Mucosa of rectum (tissue), 2 donors: Measurements from ENCODE around the gene RPL3.

Source experiments
- H3K27ac ChIP-seq, 2 donors: one replicate each; pipeline ENCODE4 v1.7.0; 2013; ENCODE audit warnings: inconsistent platforms in 2 of 2, low read depth in 2 of 2, low read length in 2 of 2
- H3K27me3 ChIP-seq, 2 donors: one replicate each; pipeline ENCODE4 v1.7.0; 2013; ENCODE audit warnings: low read length in 2 of 2; ENCODE audit not compliant: control insufficient read depth in 2 of 2, insufficient read depth in 2 of 2
- H3K36me3 ChIP-seq, 2 donors: one replicate each; pipeline ENCODE4 v1.7.0; 2013; ENCODE audit warnings: low read length in 2 of 2; ENCODE audit not compliant: control insufficient read depth in 2 of 2, insufficient read depth in 2 of 2
- H3K4me1 ChIP-seq, 2 donors: one replicate each; pipeline ENCODE4 v1.7.0; 2013; ENCODE audit warnings: low read length in 2 of 2, mild to moderate bottlenecking in 1 of 2; ENCODE audit not compliant: control insufficient read depth in 2 of 2, insufficient read depth in 2 of 2
- H3K4me3 ChIP-seq, 2 donors: one replicate each; pipeline ENCODE4 v1.7.0; 2013; ENCODE audit warnings: low read length in 2 of 2
- H3K9ac ChIP-seq, 2 donors: one replicate each; pipeline ENCODE4 v1.7.0; 2013; ENCODE audit warnings: low read length in 2 of 2, low read depth in 1 of 2, mild to moderate bottlenecking in 1 of 2
- H3K9me3 ChIP-seq, 2 donors: one replicate each; pipeline ENCODE4 v1.7.0; 2013; ENCODE audit warnings: low read length in 2 of 2; ENCODE audit not compliant: control insufficient read depth in 2 of 2
- donor health status: healthy.
- donor health status: Normal muscosa, but diverticular disease.

The RPL3 gene

GRCh38 chr22:39270792-39271191 is 48.6 kb downstream of the RPL3 start:
- Histone ChIP-seq H3K9ac (no peak overlapping the region), H3K4me3 (no peak overlapping the region), H3K27me3 (no peaks in the 10 kb centered on the region), H3K27ac (no peak overlapping the region), H3K36me3 (no peaks in the 10 kb centered on the region), H3K4me1 (no peaks in the 10 kb centered on the region), H3K9me3 (no peaks in the 10 kb centered on the region)

GRCh38 chr22:39270280-39270679 is 49.1 kb downstream of the RPL3 start:
- Histone ChIP-seq H3K27me3 (no peaks in the 10 kb centered on the region), H3K4me3 (no peak overlapping the region), H3K4me1 (no peaks in the 10 kb centered on the region), H3K9ac (no peak overlapping the region), H3K9me3 (no peaks in the 10 kb centered on the region), H3K27ac (no peak overlapping the region), H3K36me3 (no peaks in the 10 kb centered on the region)

- no peaks in the 10 kb centered on the region for H3K27me3 ChIP-seq
- no peaks in the 10 kb centered on the region for H3K4me1 ChIP-seq
- H3K27ac ChIP-seq: no peak overlapping the region
- no peak overlapping the region for H3K9ac ChIP-seq
- H3K36me3 ChIP-seq: no peaks in the 10 kb centered on the region
- no peaks in the 10 kb centered on the region for H3K9me3 ChIP-seq
- no peak overlapping the region for H3K4me3 ChIP-seq
These were observed 50.2 kb downstream of the RPL3 start for GRCh38 chr22:39269095-39269790.

GRCh38 chr22:39268645-39269044 is 50.8 kb downstream of the RPL3 start:
- Histone ChIP-seq H3K4me1 (no peaks in the 10 kb centered on the region), H3K4me3 (no peak overlapping the region), H3K27me3 (no peaks in the 10 kb centered on the region), H3K36me3 (no peaks in the 10 kb centered on the region), H3K27ac (no peak overlapping the region), H3K9me3 (no peaks in the 10 kb centered on the region), H3K9ac (no peak overlapping the region)

- Histone ChIP-seq H3K9me3 (no peaks in the 10 kb centered on the region), H3K4me1 (no peaks in the 10 kb centered on the region), H3K36me3 (no peaks in the 10 kb centered on the region), H3K27me3 (no peaks in the 10 kb centered on the region), H3K27ac (no peak overlapping the region), H3K4me3 (no peak overlapping the region), H3K9ac (no peak overlapping the region)
These were observed 51.4 kb downstream of the RPL3 start for GRCh38 chr22:39267974-39268373.

- Histone ChIP-seq H3K9me3 (peaks cover 2 to 4% of the 10 kb centered on the region in 2 donors), H3K36me3 (no peaks in the 10 kb centered on the region), H3K9ac (no peak overlapping the region), H3K4me3 (no peak overlapping the region), H3K27me3 (no peaks in the 10 kb centered on the region), H3K27ac (peak overlapping the region in 1 of 2 donors; percentile 7), H3K4me1 (no peaks in the 10 kb centered on the region)
These were observed 52.9 kb downstream of the RPL3 start for GRCh38 chr22:39266398-39267030.

GRCh38 chr22:39265143-39265886 is 54.1 kb downstream of the RPL3 start:
- no peaks in the 10 kb centered on the region for H3K4me1 ChIP-seq
- no peak overlapping the region for H3K9ac ChIP-seq
- H3K36me3 ChIP-seq: no peaks in the 10 kb centered on the region
- peak overlapping the region in 1 of 2 donors; percentile 32 for H3K27ac ChIP-seq
- peaks cover 4% of the 10 kb centered on the region in 2 donors for H3K9me3 ChIP-seq
- no peak overlapping the region for H3K4me3 ChIP-seq
- H3K27me3 ChIP-seq: peaks cover 0 to 2% of the 10 kb centered on the region in 2 donors

GRCh38 chr22:39264349-39265038 is 54.9 kb downstream of the RPL3 start:
- no peaks in the 10 kb centered on the region for H3K4me1 ChIP-seq
- H3K9me3 ChIP-seq: peaks cover 4% of the 10 kb centered on the region in 2 donors
- no peaks in the 10 kb centered on the region for H3K36me3 ChIP-seq
- H3K27ac ChIP-seq: peak overlapping the region in 1 of 2 donors; percentile 32
- H3K27me3 ChIP-seq: peaks cover 0 to 2% of the 10 kb centered on the region in 2 donors
- no peak overlapping the region for H3K4me3 ChIP-seq
- H3K9ac ChIP-seq: no peak overlapping the region

GRCh38 chr22:39263626-39264348 is 55.6 kb downstream of the RPL3 start:
- no peak overlapping the region for H3K9ac ChIP-seq
- peaks cover 4% of the 10 kb centered on the region in 2 donors for H3K9me3 ChIP-seq
- H3K27me3 ChIP-seq: peaks cover 0 to 2% of the 10 kb centered on the region in 2 donors
- no peaks in the 10 kb centered on the region for H3K4me1 ChIP-seq
- H3K36me3 ChIP-seq: no peaks in the 10 kb centered on the region
- H3K4me3 ChIP-seq: no peak overlapping the region
- no peak overlapping the region for H3K27ac ChIP-seq
